HG03060 (cell line): ENCODE data around the gene CNIH3.

ENCODE experiments used
- ATAC-seq: cut with Tn5 transposase; IDR thresholded peaks from one replicate; pipeline ENCODE4 v1.9.1; 2021; ENCODE audit warnings: low read depth, moderate number of reproducible peaks; ENCODE audit not compliant: unreplicated experiment

CNIH3 gene

DNA sequence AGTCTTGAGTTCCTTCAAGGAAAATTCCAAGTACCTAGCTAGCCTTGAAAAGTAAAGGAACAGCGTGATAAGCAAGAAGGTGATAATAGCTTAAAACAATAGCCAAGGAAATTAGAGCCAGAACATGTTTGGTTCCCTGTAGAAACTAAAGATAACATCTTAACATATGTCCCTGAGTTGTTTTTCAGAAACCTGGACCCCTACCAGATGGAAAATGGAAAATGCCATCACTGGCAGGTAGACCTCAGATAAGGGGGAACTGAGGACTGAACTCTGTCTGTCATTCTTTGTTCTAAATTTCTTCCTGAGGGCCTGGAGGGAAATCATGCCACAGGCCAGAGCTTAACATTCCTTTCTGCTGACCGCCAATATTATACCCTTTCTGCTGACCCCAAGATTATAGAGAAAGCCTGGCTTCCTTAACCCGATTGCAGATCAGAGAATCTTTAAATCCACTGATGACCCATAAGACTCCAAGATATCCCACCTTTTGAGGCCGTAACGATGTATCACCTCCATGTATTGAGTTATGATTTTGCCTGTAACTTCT lies 23.4 kb downstream of the CNIH3 start:
- ATAC-seq = no peak

DNA sequence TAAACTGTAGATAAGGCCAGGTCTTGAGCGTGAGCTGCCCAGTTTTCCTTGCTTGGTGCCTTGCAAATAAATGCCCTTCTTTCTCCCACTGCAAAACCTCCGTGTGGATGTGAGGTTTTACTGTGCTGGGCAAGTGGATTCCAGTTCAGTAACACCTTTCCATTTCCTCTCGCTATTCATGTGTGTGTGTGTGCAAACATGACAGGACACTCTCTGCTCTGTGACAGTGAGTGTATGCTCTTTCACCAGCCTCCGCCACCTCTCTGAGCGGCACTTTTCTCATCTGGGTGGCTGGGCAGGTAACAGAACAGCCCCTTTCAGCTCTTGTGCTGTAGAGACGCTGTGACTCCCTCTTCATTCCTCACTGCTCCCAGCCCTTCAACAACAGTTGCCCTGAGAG lies 23.9 kb downstream of the CNIH3 start:
- no peak for ATAC-seq

DNA sequence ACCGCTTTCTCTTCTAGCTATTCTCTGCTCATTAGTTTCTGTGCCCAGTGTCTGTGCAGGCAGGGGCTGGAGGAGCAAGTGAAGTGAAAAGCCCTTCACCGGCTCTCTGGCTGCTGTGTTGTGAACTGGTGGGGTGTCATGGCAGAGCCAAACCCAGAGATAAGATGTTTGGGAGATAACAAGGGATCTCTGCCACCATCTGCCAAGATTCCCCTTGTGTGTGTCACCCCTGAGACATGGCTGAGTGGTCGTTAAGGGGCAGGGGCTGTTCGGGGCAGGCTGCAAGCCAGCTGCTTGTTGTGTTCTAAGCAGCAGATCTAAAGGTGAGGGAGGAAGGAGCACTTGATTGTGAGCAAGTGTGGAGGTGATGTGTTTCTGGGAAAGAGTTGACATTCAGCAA lies 24.5 kb downstream of the CNIH3 start:
- no peak for ATAC-seq

DNA sequence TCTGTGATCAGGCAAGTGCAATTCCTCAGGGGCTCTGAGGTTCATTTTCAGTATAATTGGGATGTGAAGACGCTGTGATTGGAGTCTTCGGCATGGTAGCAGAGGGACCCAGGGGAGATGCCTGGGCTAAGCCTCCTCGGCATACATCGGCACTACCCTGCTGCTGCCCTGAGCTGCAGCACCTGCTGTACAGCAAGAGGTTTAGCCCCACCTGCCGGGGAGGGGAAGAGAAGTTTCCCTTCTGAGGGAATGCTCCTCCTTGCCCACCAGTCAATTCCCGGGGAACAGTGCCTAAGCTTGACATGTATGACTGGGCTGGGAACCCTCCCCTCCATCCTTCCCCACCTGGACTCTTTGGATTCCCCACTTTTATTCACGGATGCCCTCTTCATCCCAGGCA lies 24.9 kb downstream of the CNIH3 start:
- no peak for ATAC-seq

DNA sequence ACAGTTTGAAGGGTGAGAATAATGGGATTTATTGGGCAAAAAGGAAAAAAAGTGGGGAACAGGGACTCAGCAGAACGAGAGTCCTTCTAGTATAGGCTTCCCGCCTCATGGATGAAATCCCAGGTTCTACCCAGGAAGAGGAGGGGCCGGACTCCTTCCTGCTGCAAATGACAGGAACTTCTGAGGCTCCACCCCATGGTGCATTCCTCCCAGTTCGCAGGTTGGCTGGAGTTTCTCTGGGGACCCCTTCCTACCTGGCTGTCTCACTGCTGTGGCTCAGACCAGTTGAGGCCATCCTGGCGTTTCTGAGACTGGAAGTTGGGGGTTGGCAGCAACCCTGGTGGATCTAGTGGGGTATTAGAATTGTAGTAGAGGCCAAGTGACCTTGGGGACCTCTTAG lies 27.5 kb downstream of the CNIH3 start:
- ATAC-seq = no peak

DNA sequence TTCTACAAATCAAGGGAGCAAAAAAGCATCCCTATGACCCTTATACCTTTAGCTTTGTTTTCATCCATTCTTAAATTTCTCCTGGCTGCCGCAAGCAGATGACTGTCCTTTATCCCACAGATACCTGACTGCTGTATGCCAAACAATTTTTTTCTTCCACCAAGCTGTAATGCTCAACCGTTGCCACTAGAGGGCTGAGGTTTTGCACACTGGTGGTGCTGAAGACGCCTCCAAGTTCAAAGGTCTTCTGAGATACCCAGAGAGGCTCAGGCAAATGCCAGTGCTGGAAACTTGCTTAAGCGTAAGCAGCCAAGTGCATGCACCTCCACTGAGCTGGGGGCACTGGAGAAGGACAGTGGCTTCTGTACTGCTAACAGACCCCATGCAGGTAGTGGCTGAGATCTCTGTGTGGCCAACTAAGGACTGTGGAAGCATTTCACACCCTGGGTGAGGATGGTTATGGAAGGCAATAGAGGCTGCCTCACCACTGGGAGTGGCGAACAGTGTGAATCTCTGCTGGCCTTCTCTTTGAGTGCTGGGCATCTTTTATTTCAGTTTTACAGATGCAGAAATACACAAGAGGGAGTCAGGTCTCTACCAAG lies 28.5 kb downstream of the CNIH3 start:
- no peak for ATAC-seq

DNA sequence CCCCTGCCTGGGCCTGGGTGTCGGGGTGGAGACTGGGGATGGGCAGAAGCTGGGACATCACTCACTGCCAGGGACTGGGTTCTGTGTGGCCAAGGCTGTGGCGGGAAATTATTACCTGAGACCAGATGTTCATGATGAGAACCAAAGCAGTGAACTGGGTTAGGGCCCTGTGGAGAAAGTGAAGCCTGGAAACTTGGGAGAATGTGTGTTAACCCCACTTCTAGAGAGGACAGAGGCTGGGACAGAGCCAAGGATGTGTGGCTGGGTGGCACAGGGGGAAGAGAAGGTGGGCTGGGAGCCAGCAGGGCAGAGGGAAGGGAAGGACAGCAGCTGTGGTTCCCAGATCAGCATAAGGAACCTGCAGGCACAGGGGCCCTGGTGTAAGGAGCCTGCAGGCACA lies 31.3 kb downstream of the CNIH3 start:
- no peak for ATAC-seq

DNA sequence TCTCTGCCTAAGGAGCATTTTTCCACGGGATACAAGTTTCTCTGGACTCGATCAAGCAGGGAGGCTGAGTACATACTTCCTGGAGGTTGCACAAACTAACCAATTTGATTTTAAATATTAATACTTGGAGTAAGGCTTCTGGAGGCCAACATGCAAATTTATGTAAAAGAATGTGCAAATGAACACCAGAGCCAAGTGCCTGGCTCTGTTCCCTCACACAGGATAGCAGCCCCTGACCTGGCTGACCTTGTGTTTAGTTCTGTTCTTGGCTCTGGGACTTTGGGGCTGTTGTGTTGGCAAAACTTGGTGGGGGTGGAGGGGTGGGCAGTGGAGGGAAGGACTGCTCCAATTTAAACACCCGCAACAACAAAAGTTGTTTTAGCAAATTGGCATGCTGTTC lies 34.2 kb downstream of the CNIH3 start:
- no peak for ATAC-seq

DNA sequence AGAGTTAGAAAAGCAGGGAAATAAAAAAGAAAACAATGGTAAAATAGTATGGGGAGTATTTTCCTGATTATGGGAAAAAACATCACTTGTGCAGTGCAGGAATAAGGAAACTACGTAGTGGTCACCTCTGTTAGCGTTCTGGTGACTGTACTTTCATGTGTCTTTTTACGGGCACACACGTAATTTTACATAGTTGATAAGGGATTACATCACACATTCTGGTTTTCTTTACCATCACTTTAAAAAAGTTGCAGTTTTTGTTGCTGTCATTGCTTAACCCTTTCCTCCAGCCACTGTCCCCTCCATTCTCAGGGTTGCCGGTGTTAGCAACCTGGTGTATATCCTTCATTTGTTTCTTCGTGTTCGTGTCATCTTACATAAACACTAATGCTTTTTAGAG lies 35.1 kb downstream of the CNIH3 start:
- no peak for ATAC-seq

DNA sequence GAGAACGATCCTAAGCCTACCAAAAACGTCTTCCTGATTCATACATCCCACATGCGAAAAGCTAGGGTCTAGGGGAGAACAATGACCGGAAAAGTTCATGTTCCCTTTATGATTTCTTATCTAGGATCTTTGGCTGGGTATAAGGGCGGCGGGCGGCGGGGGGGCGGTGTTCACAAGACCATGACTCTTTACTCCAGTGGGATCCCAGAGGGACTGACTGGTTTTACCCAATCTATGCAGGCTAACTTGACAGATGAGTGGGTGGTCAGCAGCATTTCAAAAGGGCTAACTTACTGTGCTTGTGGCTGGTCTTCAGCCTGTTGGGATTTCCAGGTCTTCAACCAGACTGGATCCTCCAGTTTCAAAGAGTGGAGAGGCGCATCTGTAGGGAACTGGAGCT lies 40.3 kb downstream of the CNIH3 start:
- no peak for ATAC-seq

DNA sequence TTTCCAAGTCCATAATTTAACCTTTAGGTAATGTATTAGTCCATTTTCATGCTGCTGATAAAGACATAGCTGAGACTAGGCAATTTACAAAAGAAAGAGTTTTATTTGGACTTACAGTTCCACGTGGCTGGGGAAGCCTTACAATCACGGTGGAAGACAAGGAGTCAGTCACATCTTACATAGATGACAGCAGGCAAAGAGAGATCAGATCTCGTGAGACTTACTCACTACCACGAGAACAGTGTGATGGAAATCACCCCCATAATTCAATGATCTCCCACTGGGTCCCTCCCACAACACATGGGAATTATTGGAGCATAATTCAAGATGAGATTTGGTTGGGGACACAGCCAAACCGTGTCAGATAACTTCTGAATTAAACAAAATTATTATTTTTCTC lies 44.0 kb downstream of the CNIH3 start:
- no peak for ATAC-seq

DNA sequence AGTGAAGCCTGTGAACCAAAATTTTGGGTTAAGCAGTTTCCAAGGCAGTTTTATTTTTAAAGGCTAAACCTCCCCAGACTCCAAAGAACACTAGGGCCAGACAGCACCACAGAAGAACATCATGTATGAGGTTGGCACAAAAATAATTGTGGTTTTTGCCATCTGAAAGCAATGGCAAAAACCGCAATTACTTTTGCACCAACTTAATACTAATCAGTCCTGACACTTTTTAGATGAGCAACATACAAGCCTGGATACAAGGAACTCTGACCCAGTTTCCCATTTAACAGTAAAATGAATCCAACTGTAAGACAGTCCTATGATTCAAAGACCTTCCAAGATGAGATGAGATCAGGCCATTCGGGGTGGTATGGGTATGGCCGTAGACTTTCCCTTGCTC lies 46.8 kb downstream of the CNIH3 start:
- ATAC-seq = no peak

DNA sequence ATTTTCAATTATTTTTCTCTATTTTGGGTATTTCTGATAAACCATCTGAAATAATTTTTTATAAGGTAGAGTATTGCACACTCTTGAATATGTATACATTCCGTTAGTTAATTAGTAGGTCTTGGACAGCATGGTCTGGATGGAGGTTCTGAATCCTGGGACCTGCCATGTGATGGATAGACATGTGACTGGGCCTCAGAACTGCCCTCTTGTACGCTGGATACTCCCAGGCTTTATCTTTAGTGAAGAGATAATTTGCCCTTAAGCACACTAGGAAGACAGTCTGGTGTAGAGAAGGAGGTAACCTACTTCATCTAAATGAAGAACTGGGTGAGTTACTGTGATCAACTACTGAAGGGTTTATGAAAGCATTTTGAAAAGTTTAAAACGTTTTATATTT lies 48.9 kb downstream of the CNIH3 start:
- ATAC-seq = no peak

DNA sequence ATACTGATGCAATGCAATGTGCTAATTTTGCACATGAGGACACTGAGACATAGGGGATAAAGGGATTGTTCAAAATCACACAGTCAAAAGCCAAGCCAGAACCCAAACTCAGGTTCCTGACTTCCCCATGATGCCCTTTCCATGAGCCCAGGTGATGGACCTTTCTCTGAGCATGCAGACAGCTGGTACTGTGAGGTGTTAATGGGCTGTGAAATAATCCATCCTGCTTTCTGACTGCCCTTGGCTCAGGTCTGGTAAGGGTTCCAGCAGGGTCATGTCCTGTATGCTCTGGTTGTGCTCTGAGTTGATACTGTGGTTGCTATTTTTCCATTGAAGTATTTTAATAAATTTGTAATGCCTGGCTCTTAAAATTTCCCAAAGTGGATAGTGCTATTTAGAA lies 50.0 kb downstream of the CNIH3 start:
- ATAC-seq = no peak

DNA sequence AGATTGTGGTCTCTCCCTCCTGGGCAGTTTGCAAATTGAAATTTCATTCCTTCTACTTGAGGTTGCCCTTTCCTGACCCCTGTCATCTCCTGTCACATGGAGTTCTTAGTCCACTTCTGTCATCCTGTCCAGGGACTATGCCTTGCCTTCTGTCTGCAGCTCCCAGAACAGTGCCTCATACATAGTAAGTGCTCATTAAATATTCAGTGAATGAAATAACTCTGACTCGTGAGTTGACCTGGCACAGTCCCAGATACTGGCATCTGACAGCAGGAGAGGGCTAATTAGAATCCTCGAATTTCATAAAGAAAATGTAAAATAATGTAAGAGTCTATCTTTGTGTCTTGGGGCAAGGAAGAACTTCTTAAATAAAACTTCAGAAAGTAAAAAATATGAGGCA lies 50.8 kb downstream of the CNIH3 start:
- no peak for ATAC-seq

DNA sequence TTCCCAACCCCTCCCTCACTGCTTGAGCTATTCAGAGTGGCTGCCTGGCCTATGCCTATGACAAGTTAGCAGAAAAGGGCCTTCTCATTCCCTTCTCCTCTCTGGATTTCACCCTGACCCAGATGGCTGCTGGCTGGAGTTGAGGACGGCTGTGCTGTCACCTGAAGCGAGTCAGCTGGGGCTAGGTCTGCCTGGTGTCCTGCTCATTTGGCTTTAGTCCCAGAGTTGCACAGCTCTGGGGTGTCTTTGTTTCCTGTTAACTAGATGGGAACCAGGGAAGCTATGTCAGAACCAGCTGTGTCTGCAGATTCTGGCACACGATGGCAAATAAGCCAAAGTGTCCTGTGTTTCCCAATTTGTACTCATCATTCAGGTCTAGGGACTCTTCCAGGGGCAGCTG lies 52.9 kb downstream of the CNIH3 start:
- no peak for ATAC-seq

DNA sequence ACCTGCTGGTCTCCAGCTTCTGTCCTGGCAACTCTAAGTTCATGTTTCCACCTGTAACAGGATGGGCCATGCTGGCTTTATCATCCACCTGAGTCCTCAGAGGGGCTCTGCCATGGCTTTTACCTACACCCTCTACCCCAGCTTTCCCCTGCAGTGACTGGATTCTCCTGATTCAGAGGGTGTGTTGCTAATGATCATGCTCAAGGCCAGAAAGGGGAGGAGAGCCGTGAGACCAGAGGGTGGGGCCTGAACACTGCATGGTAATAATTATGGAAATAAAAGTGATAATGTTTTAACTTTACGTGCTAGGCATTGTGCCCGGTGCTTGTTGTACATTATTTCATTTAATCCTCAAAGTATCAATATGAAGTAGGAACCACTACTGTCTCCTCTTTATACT lies 53.3 kb downstream of the CNIH3 start:
- no peak for ATAC-seq

DNA sequence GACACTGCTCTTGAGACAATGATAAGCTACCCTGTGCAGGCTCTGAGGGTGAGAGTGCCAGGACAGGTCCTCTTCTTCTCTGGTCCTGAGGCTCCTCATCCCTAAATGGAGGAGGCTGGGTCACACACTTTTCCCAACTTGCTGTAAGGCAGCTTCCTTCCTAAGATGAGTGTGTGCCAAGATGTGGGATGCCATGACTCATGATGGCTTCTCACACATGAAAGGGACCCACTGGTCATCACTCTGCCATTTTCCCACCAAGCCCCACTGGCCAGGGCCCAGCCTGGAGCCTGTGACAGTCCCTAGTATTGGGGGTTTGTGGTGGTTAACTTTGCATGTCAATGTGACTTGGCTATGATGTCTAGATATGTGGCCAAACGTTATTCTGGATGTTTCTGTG lies 54.4 kb downstream of the CNIH3 start:
- ATAC-seq = no peak

DNA sequence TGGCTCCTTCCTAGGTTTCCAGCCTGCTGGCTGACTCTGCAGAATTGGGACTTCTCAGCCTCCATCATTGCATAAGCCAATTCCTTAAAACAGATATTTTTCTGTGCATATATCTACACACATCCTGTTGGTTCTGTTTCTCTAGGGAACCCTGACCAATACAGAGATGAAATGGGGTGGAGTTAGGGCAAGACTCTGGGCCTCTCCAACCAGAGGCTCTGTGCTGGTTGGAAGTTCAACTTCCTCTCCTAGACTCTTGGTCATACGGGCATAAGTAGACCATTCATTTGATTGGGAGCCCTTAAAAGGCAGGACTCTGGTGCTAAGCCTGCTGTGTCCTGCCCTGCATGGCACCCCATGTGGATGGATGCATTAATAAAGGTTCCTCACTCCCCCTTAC lies 55.0 kb downstream of the CNIH3 start:
- ATAC-seq = no peak

DNA sequence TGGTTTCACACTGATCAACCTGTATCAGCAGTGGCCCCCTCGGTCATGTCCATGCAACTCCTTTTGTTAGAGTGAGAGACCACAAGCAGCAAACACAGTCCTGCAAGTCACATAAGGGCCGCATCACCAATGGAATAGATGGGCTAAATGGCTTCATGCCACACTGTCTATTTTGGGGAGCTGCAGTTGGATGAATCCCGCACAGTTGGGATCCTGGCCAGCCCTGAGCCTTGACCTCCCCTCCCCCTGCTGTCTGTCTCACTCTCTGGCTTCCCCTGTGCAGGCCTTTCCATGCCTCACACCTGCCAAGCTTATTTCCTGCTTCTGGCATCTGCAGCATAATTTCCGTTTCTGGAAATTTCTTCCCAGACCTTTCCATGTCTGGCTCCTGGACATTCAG lies 57.0 kb downstream of the CNIH3 start:
- no peak for ATAC-seq

DNA sequence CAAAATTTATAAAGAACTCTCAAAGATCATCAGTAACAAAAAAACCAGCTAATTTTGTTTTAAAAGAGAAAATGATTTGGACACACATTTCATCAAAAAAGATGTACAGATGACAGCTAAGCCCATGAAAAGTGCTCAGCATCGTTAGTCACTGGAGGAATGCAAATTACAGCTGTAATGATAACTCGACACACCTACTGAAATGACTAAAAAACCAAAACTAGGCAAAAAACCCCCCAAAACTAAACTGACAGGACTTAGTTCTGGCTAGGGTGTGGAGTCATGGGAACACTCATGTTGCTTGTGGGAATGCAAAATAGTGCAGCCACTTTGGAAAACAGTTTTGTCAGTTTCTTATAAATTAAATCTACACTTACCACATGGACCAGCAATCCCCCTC lies 59.5 kb downstream of the CNIH3 start:
- ATAC-seq = no peak

DNA sequence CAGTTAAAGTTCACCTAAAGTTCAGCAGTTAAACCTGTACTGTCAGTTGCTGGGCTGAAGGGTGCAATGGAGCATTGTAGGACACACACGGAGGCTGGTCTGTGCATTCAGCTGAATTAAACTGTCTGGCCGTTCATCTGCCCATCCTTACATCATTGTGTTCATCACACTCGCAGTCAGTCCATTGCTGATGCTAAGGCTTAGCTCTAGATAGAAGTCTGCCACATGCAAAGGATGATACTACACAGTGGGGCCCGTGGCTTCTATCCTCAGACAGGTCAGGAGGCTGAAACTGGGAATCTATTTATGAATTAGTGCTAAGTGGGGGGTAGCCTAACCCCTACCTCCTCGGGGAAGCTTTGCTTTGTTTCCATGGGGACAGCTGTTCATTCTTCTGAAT lies 60.4 kb downstream of the CNIH3 start:
- no peak for ATAC-seq

DNA sequence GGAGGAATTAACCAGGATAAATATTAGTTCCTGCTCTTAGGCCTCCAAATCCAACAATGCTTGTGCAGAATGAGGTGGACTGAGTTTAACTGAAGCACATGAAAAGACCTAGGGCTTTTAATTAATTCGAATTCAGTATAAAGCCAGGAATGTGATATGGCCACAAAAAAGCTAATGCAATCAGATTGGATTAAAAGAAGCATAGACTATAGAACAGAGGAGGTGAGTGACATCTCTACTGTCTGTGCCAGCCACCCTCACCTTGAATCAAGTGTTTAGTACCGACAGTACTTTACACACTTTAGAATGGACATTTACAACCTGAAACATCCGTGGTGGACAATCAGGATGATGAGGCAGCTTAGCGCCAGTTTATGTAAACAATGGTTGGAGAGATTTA lies 62.1 kb downstream of the CNIH3 start:
- ATAC-seq = no peak
